ENCODE results near the gene B3GALT4. TPM values are rescaled to one million over a fixed set of nuclear protein-coding genes. Genes with fewer than 3 reads are reported as not detected.

B3GALT4 gene
- total and polyA plus RNA-seq, 2 of the 13 experiments (the other 11 are each of a cell fraction or from before 2014, with no cell fraction given): 0.04 to 0.27 TPM

GRCh38 chr6:33248643-33248931, 28.3 kb upstream of the B3GALT4 start (continued):
- no peak for TF ChIP-seq KMT2A (CRISPR knock-in tag; IDR thresholded peaks at IDR 0.05)
- peak; percentile 77; the same call in 1 of the 2 replicates for TF ChIP-seq ZNF510 (CRISPR knock-in tag; IDR thresholded peaks at IDR 0.05; ENCODE audit: low read depth)
- 0 out of 2 replicates have a peak, but pooled peaks have one; percentile 45 for TF ChIP-seq ZNF83 (CRISPR knock-in tag; IDR thresholded peaks at IDR 0.05; ENCODE audit: borderline replicate concordance)
- TF ChIP-seq SIN3A (IDR thresholded peaks at IDR 0.05; ENCODE audit: borderline replicate concordance, low read depth, low read length): no peak
- TF ChIP-seq THAP9 (CRISPR knock-in tag; IDR thresholded peaks at IDR 0.05; ENCODE audit: borderline replicate concordance): no peak
- 0 out of 2 replicates have a peak, but pooled peaks have one; percentile 72 for TF ChIP-seq ZNF670 (CRISPR knock-in tag; IDR thresholded peaks at IDR 0.05; ENCODE audit: borderline replicate concordance)
- no peak for TF ChIP-seq ESRRA (CRISPR knock-in tag; IDR thresholded peaks at IDR 0.05; ENCODE audit: low read depth)
- peak; percentile 14; the same call in 1 of the 2 replicates for TF ChIP-seq ZNF543 (CRISPR knock-in tag; IDR thresholded peaks at IDR 0.05)
- no peak for TF ChIP-seq STAT5B (CRISPR knock-in tag; IDR thresholded peaks at IDR 0.05)
- TF ChIP-seq ZBTB37 (CRISPR knock-in tag; IDR thresholded peaks at IDR 0.05): no peak
- TF ChIP-seq ZNF614 (CRISPR knock-in tag; IDR thresholded peaks at IDR 0.05; ENCODE audit: borderline replicate concordance): peak; percentile 12; the same call in 1 of the 2 replicates
- no peak for TF ChIP-seq LRRFIP1 (CRISPR knock-in tag; conservative IDR thresholded peaks at IDR 0.05)
- no peak for TF ChIP-seq XRCC5 (optimal IDR thresholded peaks at IDR 0.05; ENCODE audit: low read length)
- 0 out of 2 replicates have a peak, but pooled peaks have one; percentile 37 for TF ChIP-seq ZNF101 (CRISPR knock-in tag; IDR thresholded peaks at IDR 0.05; ENCODE audit: borderline replicate concordance, low read depth)
- no peak for TF ChIP-seq ZBTB3 (CRISPR knock-in tag; IDR thresholded peaks at IDR 0.05; ENCODE audit: borderline replicate concordance, low read depth)
- TF ChIP-seq IRF2 (CRISPR knock-in tag; IDR thresholded peaks at IDR 0.05): no peak
- peak; percentile 43; the same call in 1 of the 2 replicates for TF ChIP-seq CREB3 (CRISPR knock-in tag; IDR thresholded peaks at IDR 0.05)
- peak; percentile 19; the same call in 1 of the 2 replicates for TF ChIP-seq ZNF232 (CRISPR knock-in tag; IDR thresholded peaks at IDR 0.05; ENCODE audit: borderline replicate concordance)
- TF ChIP-seq SETDB1 (CRISPR knock-in tag; IDR thresholded peaks at IDR 0.05; ENCODE audit: borderline replicate concordance): peak; percentile 35; the same call in 1 of the 2 replicates
- TF ChIP-seq ZBTB8A (CRISPR knock-in tag; IDR thresholded peaks at IDR 0.05; ENCODE audit: borderline replicate concordance, low read depth): no peak
- no peak for TF ChIP-seq SOX13 (IDR thresholded peaks at IDR 0.05)
- TF ChIP-seq SOX13 (CRISPR knock-in tag; conservative IDR thresholded peaks at IDR 0.05 in 1 of 2, IDR thresholded peaks at IDR 0.05 in 1 of 2): no peak
- TF ChIP-seq ARNTL (CRISPR knock-in tag; IDR thresholded peaks at IDR 0.05): 0 out of 2 replicates have a peak, but pooled peaks have one; percentile 34
